Lung (tissue), 12 donors: ENCODE measurements around the gene NDUFA5. TPM values are rescaled to one million over a fixed set of nuclear protein-coding genes. Genes with fewer than 3 reads are reported as not detected.

Experiments
- ATAC-seq: fragments of 200-7000 bp; cut with Tn5 transposase; one replicate; pipeline ENCODE4 v1.9.1; 2020; ENCODE audit warnings: moderate number of reproducible peaks; ENCODE audit not compliant: insufficient read depth, low FRiP score
- DNase-seq, 3 donors: peaks; one replicate each; pipeline ENCODE4 v3.0.0-alpha.2; 2013 to 2017
- H3K27ac ChIP-seq, 2 donors: one replicate each; pipeline ENCODE4 v1.5.1; 2013; ENCODE audit warnings: mild to moderate bottlenecking in 2 of 2, moderate library complexity in 2 of 2, control low read depth in 1 of 2, inconsistent platforms in 1 of 2, low read depth in 1 of 2, low read length in 1 of 2
- H3K27me3 ChIP-seq, 3 donors: one replicate each; pipeline ENCODE4 v1.5.1; 2013; ENCODE audit warnings: low read length in 2 of 3; ENCODE audit not compliant: control insufficient read depth in 3 of 3, insufficient read depth in 3 of 3
- H3K36me3 ChIP-seq, 4 donors: one replicate each; pipeline ENCODE4 v1.5.1; 2013; ENCODE audit warnings: low read length in 4 of 4, mild to moderate bottlenecking in 1 of 4, moderate library complexity in 1 of 4; ENCODE audit not compliant: control insufficient read depth in 4 of 4, insufficient read depth in 4 of 4
- H3K4me1 ChIP-seq, 5 donors: one replicate each; pipeline ENCODE4 v1.5.1; 2013; ENCODE audit warnings: low read length in 5 of 5, mild to moderate bottlenecking in 2 of 5, moderate library complexity in 1 of 5; ENCODE audit not compliant: control insufficient read depth in 5 of 5, insufficient read depth in 5 of 5
- H3K4me3 ChIP-seq: one replicate; pipeline ENCODE4 v1.5.1; 2013; ENCODE audit warnings: mild to moderate bottlenecking, control low read depth, moderate library complexity
- H3K9ac ChIP-seq, 2 donors: one replicate each; pipeline ENCODE4 v1.5.1; 2013; ENCODE audit warnings: low read length in 2 of 2, control low read depth in 1 of 2; ENCODE audit not compliant: insufficient read depth in 1 of 2
- H3K9me3 ChIP-seq, 4 donors: one replicate each; pipeline ENCODE4 v1.5.1; 2013; ENCODE audit warnings: low read length in 3 of 4, mild to moderate bottlenecking in 1 of 4, moderate library complexity in 1 of 4; ENCODE audit not compliant: control insufficient read depth in 4 of 4, insufficient read depth in 3 of 4
- WGBS, 2 donors: extraction: QIAGEN DNeasy Blood & Tissue Kit; methylation state at CpG; one replicate each; pipeline ENCODE4 v1.1.7; 2013; 5-methylcytosine and 5-hydroxymethylcytosine counted together
- polyA plus RNA-seq, 2 donors: library from polyadenylated mRNA; stranded (reverse); fragments of 200-250 nt; gene quantifications; one replicate each; pipeline ENCODE4 v1.2.1, GENCODE V29; 2013
- total RNA-seq, 2 donors: library from RNA; depleted of rRNA in 1 of 2; stranded (reverse); fragments of >200 nt in 1 of 2; gene quantifications; one replicate each; pipeline ENCODE4 v1.2.1, GENCODE V29; 2014 to 2021
- TF ChIP-seq, protein P1 (sequence below): IDR thresholded peaks from 2 replicates; pipeline ENCODE4 v1.5.1; 2012; ENCODE audit warnings: mild to moderate bottlenecking; ENCODE audit errors: control extremely low read depth, extremely low read depth
- donor health status: control.
- donor health status: control.
- donor health status: Bipolar disorder and iron deficiency.
- donor health status: healthy.
- donor health status: DM: yes; HTN: yes; CAD: no.

NDUFA5 gene
- total and polyA plus RNA-seq, 4 donors = 36.5 to 104 (median 66.7) TPM

DNA sequence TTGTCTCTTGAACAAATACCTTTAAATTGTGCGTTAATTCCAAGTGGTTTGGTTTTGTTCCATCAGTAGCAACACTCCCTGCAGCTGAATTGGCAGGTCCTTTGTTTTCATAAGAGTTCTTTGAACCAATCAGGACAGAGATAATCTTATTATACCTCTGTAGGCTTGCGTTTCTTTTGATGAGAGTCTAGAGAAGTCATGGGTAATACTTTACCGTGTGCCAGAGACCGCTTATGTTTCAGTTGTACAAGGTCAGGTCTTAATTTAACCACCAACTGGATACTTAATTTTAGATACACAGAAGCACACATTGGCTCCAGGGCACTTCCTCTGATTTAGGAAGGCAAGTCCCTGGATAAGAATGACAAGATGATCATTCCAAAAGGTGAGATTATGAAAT is 43.9 kb upstream of the NDUFA5 start, which contains the start of gene ASB15:
TSS of gene ASB15 (plus strand) at position 292 of the 400 bp plus-strand sequence. CDS start 12,682 bp downstream, outside the sequence.
- Histone ChIP-seq H3K4me3 (no peak within 1 kb of the TSS), H3K36me3 (no peaks in the 10 kb centered on the region), H3K9ac (no peak within 1 kb of the TSS), H3K27me3 (no peaks in the 10 kb centered on the region), H3K4me1 (peaks cover 0 to 11% (median 0%) of the 10 kb centered on the region in 5 donors), H3K9me3 (no peaks in the 10 kb centered on the region), H3K27ac (peak within 1 kb of the TSS in 1 of 2 donors; percentile 66)
- 76 to 80% methylated on average over 4 of the region's 4 CpGs for WGBS, 2 donors
- TF ChIP-seq, protein P1, sequence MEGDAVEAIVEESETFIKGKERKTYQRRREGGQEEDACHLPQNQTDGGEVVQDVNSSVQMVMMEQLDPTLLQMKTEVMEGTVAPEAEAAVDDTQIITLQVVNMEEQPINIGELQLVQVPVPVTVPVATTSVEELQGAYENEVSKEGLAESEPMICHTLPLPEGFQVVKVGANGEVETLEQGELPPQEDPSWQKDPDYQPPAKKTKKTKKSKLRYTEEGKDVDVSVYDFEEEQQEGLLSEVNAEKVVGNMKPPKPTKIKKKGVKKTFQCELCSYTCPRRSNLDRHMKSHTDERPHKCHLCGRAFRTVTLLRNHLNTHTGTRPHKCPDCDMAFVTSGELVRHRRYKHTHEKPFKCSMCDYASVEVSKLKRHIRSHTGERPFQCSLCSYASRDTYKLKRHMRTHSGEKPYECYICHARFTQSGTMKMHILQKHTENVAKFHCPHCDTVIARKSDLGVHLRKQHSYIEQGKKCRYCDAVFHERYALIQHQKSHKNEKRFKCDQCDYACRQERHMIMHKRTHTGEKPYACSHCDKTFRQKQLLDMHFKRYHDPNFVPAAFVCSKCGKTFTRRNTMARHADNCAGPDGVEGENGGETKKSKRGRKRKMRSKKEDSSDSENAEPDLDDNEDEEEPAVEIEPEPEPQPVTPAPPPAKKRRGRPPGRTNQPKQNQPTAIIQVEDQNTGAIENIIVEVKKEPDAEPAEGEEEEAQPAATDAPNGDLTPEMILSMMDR = no peak
- DNase-seq (peak in 1 of 3 donors; percentile 5), ATAC-seq (no peak)

DNA sequence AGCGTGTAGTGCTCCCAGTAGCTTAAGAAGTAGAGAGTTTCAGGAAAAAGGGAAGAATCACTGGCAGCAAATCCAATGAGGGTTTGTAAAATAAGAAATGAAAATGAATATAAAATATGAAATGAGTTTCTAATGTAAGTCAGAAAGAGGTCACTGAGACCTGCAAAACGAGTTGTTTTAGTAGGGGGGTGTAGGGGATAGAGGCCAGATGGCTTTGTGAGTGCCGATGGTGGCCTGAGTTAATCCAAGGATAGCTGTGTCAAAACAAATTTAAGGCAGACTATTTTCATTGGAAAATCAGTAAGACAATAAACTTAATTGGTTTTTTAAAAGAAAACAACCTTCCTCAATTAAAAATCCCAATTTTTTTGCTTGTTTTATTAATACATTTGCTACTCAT is 43.3 kb upstream of the NDUFA5 start:
- ATAC-seq (no peak), DNase-seq (peak in 1 of 3 donors; percentile 47)
- Histone ChIP-seq H3K27me3 (no peaks in the 10 kb centered on the region), H3K4me1 (peaks cover 0 to 8% (median 0%) of the 10 kb centered on the region in 5 donors), H3K9ac (no peak overlapping the region), H3K27ac (peak overlapping the region in 1 of 2 donors; percentile 54), H3K4me3 (no peak overlapping the region), H3K36me3 (no peaks in the 10 kb centered on the region), H3K9me3 (no peaks in the 10 kb centered on the region)
- WGBS, 2 donors = 55 to 74% methylated on average over 3 of the region's 3 CpGs
- TF ChIP-seq, protein P1 = no peak

DNA sequence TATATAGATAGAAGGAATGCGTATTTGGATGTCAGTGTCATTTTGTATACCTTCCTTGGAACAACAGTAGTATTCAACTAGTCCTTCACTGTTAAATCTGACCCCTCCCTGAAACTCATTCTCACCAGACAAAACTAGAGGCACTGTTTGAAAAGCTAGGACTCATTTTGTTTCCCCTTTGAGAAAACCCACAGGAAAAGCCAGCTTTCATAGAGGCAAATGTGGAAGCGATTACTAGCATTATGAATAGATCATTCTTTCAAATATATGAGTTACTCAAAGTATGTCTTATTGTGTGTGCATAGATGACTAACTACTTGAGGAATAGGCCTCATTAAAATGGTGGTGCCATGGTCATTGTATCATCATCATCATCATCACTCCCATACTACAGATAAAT is 42.1 kb upstream of the NDUFA5 start:
- no peak for ATAC-seq

More for the DNA sequence above, 42.1 kb upstream of the NDUFA5 start:
- Histone ChIP-seq H3K36me3 (no peaks in the 10 kb centered on the region), H3K27me3 (no peaks in the 10 kb centered on the region), H3K4me3 (no peak overlapping the region), H3K27ac (peak overlapping the region in 1 of 2 donors; percentile 85), H3K9me3 (no peaks in the 10 kb centered on the region), H3K4me1 (peaks cover 0 to 5% (median 2%) of the 10 kb centered on the region in 5 donors), H3K9ac (no peak overlapping the region)
- TF ChIP-seq, protein P1 = no peak
- 89 to 97% methylated on average over 2 of the region's 2 CpGs for WGBS, 2 donors
- DNase-seq = no peak
